WERI-Rb-1 (cell line): ENCODE measurements around the gene HOXC11.

Source experiments
- DNase-seq: peaks from one replicate; pipeline ENCODE4 v3.0.0-alpha.2; 2020
- H3K27ac ChIP-seq: fragments of 250-450 bp; sonication (Bioruptor Pico); 2 replicates; pipeline ENCODE4 v1.5.1; 2020; ENCODE audit warnings: mild to moderate bottlenecking, moderate library complexity
- H3K27me3 ChIP-seq: fragments of 250-450 bp; sonication (Bioruptor Pico); 2 replicates; pipeline ENCODE4 v1.5.1; 2021; ENCODE audit warnings: mild to moderate bottlenecking, low read depth, moderate library complexity; ENCODE audit not compliant: insufficient read depth, severe bottlenecking
- H3K36me3 ChIP-seq: fragments of 250-450 bp; sonication (Bioruptor Pico); 2 replicates; pipeline ENCODE4 v1.5.1; 2020; ENCODE audit warnings: mild to moderate bottlenecking, moderate library complexity
- H3K4me3 ChIP-seq: 2 replicates; pipeline ENCODE4 v1.5.1; 2011; ENCODE audit warnings: low read depth, mild to moderate bottlenecking, control low read depth, low read length
- H3K9me3 ChIP-seq: fragments of 250-450 bp; sonication (Bioruptor Pico); 2 replicates; pipeline ENCODE4 v1.5.1; 2021; ENCODE audit warnings: mild to moderate bottlenecking, moderate library complexity; ENCODE audit not compliant: severe bottlenecking
- TF ChIP-seq, protein P1 (sequence below): IDR thresholded peaks from 2 replicates; pipeline ENCODE4 v1.5.1; 2011; ENCODE audit warnings: low read depth, mild to moderate bottlenecking, control low read depth, inconsistent platforms, low read length

The HOXC11 gene

DNA sequence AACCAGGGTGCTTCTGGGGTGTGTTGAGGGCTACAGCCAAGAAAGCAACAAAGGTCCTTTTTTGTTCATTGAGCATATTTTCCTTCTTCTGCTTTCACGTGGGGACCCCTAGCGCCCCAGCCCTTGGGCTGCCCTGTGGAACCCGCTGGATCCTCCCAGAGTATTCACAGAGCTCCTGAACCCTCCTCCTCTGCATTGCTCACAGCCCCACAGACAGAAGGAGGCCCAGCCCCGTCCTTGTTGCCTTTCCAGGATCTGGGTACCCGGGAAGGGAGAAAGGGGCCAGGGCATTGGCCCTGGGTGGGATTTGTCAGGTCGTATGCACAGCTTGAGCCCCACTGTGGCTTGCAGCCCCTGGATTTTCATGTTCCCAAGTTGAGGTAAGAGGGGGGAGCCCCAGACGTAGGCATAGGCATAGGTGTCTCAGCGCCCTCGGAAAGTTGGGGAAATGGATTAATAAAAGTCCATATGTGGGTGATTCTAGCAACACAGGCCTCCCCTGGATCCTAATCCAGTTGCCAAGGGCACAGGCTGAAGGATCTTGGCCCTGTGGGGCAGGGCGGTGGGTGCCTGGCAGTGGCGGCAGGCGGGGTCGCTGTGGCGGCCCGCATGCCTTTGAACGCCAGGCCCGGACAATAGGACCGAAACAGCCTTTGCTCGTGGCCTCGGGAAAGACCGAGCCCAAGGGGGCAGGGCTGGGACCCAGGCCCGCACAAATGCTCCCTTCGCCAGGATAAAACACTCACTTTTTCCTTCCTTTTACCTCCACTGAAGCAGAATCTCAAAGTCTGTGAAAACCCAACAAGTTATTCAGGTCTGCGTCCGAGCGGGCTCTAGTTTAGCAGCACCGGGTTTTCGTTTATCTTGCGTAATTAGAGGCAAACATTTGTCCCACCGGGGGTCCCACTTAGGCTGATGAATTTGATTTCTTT lies 9.0 kb downstream of the HOXC11 start:
- Histone ChIP-seq H3K27ac (no peak overlapping the region), H3K27me3 (no peaks in the 10 kb centered on the region), H3K4me3 (no peak overlapping the region), H3K9me3 (no peaks in the 10 kb centered on the region), H3K36me3 (no peaks in the 10 kb centered on the region)
- TF ChIP-seq, protein P1, sequence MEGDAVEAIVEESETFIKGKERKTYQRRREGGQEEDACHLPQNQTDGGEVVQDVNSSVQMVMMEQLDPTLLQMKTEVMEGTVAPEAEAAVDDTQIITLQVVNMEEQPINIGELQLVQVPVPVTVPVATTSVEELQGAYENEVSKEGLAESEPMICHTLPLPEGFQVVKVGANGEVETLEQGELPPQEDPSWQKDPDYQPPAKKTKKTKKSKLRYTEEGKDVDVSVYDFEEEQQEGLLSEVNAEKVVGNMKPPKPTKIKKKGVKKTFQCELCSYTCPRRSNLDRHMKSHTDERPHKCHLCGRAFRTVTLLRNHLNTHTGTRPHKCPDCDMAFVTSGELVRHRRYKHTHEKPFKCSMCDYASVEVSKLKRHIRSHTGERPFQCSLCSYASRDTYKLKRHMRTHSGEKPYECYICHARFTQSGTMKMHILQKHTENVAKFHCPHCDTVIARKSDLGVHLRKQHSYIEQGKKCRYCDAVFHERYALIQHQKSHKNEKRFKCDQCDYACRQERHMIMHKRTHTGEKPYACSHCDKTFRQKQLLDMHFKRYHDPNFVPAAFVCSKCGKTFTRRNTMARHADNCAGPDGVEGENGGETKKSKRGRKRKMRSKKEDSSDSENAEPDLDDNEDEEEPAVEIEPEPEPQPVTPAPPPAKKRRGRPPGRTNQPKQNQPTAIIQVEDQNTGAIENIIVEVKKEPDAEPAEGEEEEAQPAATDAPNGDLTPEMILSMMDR = no peak
- DNase-seq = no peak

DNA sequence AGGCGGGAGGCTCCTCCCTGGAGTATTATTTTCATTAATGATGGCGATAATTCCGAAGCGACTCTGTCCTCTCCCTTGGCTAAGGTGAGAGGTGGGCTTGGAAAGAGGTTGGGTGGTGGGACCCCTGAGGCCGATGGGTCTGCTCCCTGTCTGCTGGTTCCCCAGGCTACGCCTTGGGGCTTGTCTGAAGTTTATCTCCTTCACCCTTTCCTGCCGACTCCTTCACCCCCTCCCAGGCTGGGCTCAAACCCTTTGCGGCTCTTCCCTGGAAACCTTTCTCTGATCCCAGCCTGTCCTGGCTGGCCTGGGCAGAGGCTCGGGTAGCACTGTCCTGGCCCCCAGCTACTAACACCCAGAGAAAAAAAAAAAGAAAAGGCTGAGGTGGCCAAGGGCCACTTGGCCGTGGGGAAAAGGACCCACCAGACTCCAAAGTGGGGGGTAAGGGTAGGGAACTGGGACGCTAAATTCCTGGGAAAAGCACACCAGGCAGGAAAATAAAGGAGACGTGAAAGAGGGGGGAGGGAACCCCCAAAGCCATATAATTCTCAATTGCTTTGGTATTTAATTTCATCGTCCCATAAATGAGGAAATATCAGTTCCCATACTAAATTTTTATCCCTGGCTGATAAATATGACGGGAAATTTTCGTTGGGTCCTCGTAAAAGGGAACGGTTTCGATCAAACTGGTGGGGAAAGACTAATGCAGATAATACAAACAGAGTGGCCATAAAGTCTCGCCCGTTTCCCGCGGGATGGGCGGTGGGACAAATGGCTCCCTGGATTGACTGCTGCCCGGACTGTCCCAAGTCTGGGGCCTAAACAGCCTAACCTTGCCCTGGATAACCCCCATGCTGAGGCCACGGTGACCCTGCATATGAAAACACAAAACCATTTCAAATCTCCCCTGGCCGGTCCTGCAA lies 10.0 kb downstream of the HOXC11 start:
- no peak overlapping the region for H3K27ac ChIP-seq
- H3K27me3 ChIP-seq = no peaks in the 10 kb centered on the region
- no peaks in the 10 kb centered on the region for H3K36me3 ChIP-seq
- TF ChIP-seq, protein P1 = no peak
- no peaks in the 10 kb centered on the region for H3K9me3 ChIP-seq
- no peak overlapping the region for H3K4me3 ChIP-seq
- DNase-seq = no peak

DNA sequence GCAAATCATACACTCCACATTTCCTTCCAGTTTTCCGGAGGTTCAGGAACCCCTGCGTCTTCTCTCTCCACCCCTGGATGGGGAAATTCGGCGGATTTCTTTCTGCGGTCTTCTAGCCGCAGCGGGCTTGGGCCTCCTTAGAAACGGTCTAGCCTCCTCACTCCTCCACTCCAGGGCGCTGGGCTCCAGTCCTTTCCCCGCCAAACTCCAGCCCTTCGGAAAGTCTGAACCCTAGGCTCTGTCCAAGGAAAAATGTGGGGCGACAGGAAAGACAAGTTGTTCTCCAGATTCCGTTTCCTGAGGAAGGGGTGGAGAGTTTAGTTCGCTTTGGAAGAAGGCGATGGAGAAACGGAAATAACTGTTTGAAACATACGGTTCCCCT lies 10.6 kb downstream of the HOXC11 start:
- TF ChIP-seq, protein P1 = no peak
- Histone ChIP-seq H3K27me3 (no peaks in the 10 kb centered on the region), H3K27ac (no peak overlapping the region), H3K9me3 (no peaks in the 10 kb centered on the region), H3K4me3 (no peak overlapping the region), H3K36me3 (no peaks in the 10 kb centered on the region)
- DNase-seq = no peak

DNA sequence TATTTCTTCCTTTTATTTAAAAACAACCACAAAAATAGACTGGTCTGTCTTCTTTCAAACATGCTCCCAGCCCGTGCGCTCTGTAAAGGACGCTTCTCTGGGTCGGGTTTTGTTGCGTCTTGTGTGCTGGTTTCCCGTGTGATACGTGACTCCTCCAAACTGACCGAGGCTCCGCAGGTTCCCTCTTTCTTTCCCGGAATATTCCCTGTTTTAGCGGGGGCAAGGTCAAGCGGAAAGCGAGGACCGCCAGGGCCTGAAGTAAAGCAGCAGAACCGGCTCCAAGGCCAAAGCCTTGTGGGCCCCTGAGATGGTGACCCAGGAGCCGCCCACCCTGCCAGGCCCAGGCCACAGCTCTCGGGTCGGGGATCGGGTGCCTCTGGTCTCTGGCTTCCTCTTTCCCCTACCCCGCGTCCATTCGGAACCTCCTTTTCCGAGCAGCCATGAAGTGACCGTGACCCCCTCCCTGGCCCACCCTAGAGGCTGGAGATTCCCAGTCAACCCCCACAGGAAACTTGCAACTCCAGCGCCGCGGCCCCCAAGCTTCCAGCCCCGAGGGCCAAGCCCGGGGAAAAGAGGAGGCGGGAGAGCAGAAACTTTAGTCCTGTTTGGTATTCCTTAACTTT lies 11.1 kb downstream of the HOXC11 start:
- H3K27me3 ChIP-seq = no peaks in the 10 kb centered on the region
- no peak for DNase-seq
- TF ChIP-seq, protein P1 = no peak
- H3K9me3 ChIP-seq = no peaks in the 10 kb centered on the region
- no peaks in the 10 kb centered on the region for H3K36me3 ChIP-seq
- no peak overlapping the region for H3K4me3 ChIP-seq
- no peak overlapping the region for H3K27ac ChIP-seq

DNA sequence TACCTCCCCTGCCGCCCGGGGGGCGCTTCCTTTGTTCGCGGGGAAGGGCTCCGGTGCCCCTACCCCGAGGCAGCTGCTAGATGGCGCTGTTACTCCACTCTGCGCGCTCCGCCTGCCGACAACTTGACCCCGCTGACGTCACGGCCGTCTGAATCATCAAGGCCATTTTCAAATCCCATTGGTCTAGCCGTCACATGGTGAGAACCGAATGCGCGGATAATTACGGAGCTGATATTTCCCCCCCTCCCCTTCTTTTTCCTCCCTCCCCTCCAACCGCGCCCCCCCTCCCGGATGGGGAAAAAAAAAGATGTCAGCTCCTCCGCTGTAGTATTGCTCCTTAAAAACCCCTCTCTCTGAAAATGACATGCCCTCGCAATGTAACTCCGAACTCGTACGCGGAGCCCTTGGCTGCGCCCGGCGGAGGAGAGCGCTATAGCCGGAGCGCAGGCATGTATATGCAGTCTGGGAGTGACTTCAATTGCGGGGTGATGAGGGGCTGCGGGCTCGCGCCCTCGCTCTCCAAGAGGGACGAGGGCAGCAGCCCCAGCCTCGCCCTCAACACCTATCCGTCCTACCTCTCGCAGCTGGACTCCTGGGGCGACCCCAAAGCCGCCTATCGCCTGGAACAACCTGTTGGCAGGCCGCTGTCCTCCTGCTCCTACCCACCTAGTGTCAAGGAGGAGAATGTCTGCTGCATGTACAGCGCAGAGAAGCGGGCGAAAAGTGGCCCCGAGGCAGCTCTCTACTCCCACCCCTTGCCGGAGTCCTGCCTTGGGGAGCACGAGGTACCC lies 12.2 kb downstream of the HOXC11 start, which contains the start of gene HOXC10:
HOXC10 (plus strand) TSS at position 246 of the 791 bp plus-strand sequence; CDS start at position 360, 114 bp downstream.
- no peaks in the 10 kb centered on the region for H3K27me3 ChIP-seq
- DNase-seq = peak; percentile 96
- no peaks in the 10 kb centered on the region for H3K36me3 ChIP-seq
- peak within 1 kb of the TSS; percentile 44 for H3K27ac ChIP-seq
- TF ChIP-seq, protein P1 = peak; percentile 86
- H3K4me3 ChIP-seq = peak within 1 kb of the TSS; percentile 71
- no peaks in the 10 kb centered on the region for H3K9me3 ChIP-seq
